MCF 10A (cell line): ENCODE results near the gene ZNF341. TPM values are rescaled to one million over a fixed set of nuclear protein-coding genes. Genes with fewer than 3 reads are reported as not detected.

Experiments
- BruUV-seq: library from RNA; stranded (reverse); fragments of 400-500 nt; replicated peaks from 2 replicates; lab custom pipeline; 2021; lab: Mats Ljungman, UMichigan
- CTCF ChIA-PET: fragments of 300-600 bp; sonication (Branson Sonifier 250); formaldehyde crosslinking; extraction: SDS; loops from one replicate; lab custom pipeline; 2021; ENCODE audit warnings: antibody characterized with exemption, inconsistent platforms; lab: Yijun Ruan, JAX
- POLR2A ChIA-PET: fragments of 300-600, 350-650 bp; sonication (Branson Sonifier 250); formaldehyde crosslinking; extraction: SDS; loops from one replicate; lab custom pipeline; 2020; ENCODE audit warnings: antibody characterized with exemption, inconsistent platforms; lab: Yijun Ruan, JAX
- DNase-seq: peaks from one replicate; pipeline ENCODE4 v3.0.0-alpha.2; 2018; ENCODE audit not compliant: unreplicated experiment
- H3K27ac Mint-ChIP-seq: one replicate; pipeline ENCODE4 v1.8.0; 2022; ENCODE audit warnings: mild to moderate bottlenecking, low read depth, mixed read lengths; ENCODE audit not compliant: unreplicated experiment
- H3K27me3 Mint-ChIP-seq: one replicate; pipeline ENCODE4 v1.8.0; 2022; ENCODE audit warnings: mixed read lengths; ENCODE audit not compliant: insufficient read depth, unreplicated experiment
- H3K36me3 Mint-ChIP-seq: one replicate; pipeline ENCODE4 v1.8.0; 2022; ENCODE audit warnings: mild to moderate bottlenecking, moderate library complexity, mixed read lengths; ENCODE audit not compliant: insufficient read depth, unreplicated experiment
- H3K4me1 Mint-ChIP-seq: one replicate; pipeline ENCODE4 v1.8.0; 2022; ENCODE audit warnings: mixed read lengths; ENCODE audit not compliant: insufficient read depth, unreplicated experiment
- H3K4me3 Mint-ChIP-seq: one replicate; pipeline ENCODE4 v1.8.0; 2022; ENCODE audit warnings: mild to moderate bottlenecking, moderate library complexity, mixed read lengths; ENCODE audit not compliant: unreplicated experiment
- H3K9me3 Mint-ChIP-seq: one replicate; pipeline ENCODE4 v1.8.0; 2022; ENCODE audit warnings: mixed read lengths; ENCODE audit not compliant: unreplicated experiment
- CTCF ChIP-seq: fragments of 200-600 bp; IDR thresholded peaks from one replicate; pipeline ENCODE4 v1.8.0; 2022; ENCODE audit warnings: antibody characterized with exemption, mild to moderate bottlenecking; ENCODE audit not compliant: unreplicated experiment
- intact Hi-C: fragments of 100-400 bp; cut with micrococcal nuclease; formaldehyde crosslinking; loops from 2 replicates; pipeline ENCODE4 v1.14.1; 2022
- total RNA-seq: library from RNA; stranded (reverse); gene quantifications from 2 replicates; pipeline ENCODE4 v1.2.3, GENCODE V29; 2022

The ZNF341 gene
- total RNA-seq, 1 experiment from 2014 or later, result 2.0 TPM

- H3K36me3 Mint-ChIP-seq, result peaks cover 31% of the 10 kb centered on the region
- TF ChIP-seq CTCF, result no peak
- H3K27ac Mint-ChIP-seq, result no peak overlapping the region
- BruUV-seq, result no TSS peak
- ChIA-PET POLR2A (no interaction called here), CTCF (interaction anchor here (0.7 kb wide), 1 partner anchor 39 kb away, joined by 3 read pairs; no protein-coding TSS in a partner anchor)
- no peak for DNase-seq
- H3K27me3 Mint-ChIP-seq, result no peaks in the 10 kb centered on the region
- intact Hi-C loops, result no loop called here
- no peak overlapping the region for H3K4me3 Mint-ChIP-seq
- H3K4me1 Mint-ChIP-seq, result peaks cover 20% of the 10 kb centered on the region
- H3K9me3 Mint-ChIP-seq, result no peaks in the 10 kb centered on the region
Measured at GRCh38 chr20:33713865-33714367, 17.9 kb upstream of the ZNF341 start.

GRCh38 chr20:33716498-33716897 lies 15.3 kb upstream of the ZNF341 start:
- no peak for DNase-seq
- ChIA-PET CTCF (interaction anchor here (0.6 to 1.6 kb wide), 3 partner anchors 31 to 353 kb away, joined by 3 to 4 read pairs (median 3); no protein-coding TSS in a partner anchor), POLR2A (no interaction called here)
- H3K27me3 Mint-ChIP-seq, result no peaks in the 10 kb centered on the region
- peaks cover 28% of the 10 kb centered on the region for H3K36me3 Mint-ChIP-seq
- peaks cover 7% of the 10 kb centered on the region for H3K9me3 Mint-ChIP-seq
- H3K4me3 Mint-ChIP-seq, result no peak overlapping the region
- H3K4me1 Mint-ChIP-seq, result peaks cover 9% of the 10 kb centered on the region
- intact Hi-C loops, result no loop called here
- H3K27ac Mint-ChIP-seq, result no peak overlapping the region
- no TSS peak for BruUV-seq
- TF ChIP-seq CTCF, result no peak

- BruUV-seq, result TSS peak; percentile 86
- peak overlapping the region; percentile 67 for H3K4me3 Mint-ChIP-seq
- H3K27me3 Mint-ChIP-seq, result no peaks in the 10 kb centered on the region
- DNase-seq, result peak; percentile 11
- ChIA-PET POLR2A (interaction anchor here (0.5 to 3.2 kb wide), 21 partner anchors 10 to 900 kb away, joined by 3 to 37 read pairs (median 5); partner anchors contain the start of genes ACTL10, CHMP4B, EIF2S2 and MAPRE1), CTCF (interaction anchor here (0.5 to 2.4 kb wide), 8 partner anchors 15 to 1996 kb away, joined by 3 to 7 read pairs (median 3); partner anchors contain the start of gene E2F1)
- H3K27ac Mint-ChIP-seq, result peak overlapping the region; percentile 0
- intact Hi-C loops, result no loop called here
- peaks cover 9% of the 10 kb centered on the region for H3K4me1 Mint-ChIP-seq
- peaks cover 17% of the 10 kb centered on the region for H3K36me3 Mint-ChIP-seq
- H3K9me3 Mint-ChIP-seq, result peaks cover 7% of the 10 kb centered on the region
- TF ChIP-seq CTCF, result no peak
Measured at GRCh38 chr20:33719277-33719988, 12.4 kb upstream of the ZNF341 start.
